ENCODE results near the gene CD151. TPM values are rescaled to one million over a fixed set of nuclear protein-coding genes. Genes with fewer than 3 reads are reported as not detected.

The CD151 gene
- polyA plus RNA-seq, 1 experiment: 2,262 TPM

DNA sequence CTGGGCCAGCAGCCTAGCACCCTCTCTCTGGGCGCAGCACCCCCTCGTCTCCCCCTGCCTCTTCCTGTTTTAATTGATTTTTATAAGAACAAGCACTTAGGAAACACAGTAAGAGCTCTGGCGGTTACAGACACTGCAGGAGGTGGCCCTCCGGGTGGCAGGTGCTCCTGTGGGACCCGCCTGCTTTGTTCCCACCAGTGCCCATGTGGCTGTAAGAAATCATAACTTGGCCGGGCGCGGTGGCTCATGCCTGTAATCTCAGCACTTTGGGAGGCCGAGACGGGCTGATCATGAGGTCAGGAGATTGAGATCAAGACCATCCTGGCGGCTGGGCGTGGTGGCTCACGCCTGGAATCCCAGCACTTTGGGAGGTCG is 28.3 kb downstream of the CD151 start:
- no peaks in the 10 kb centered on the region for H3K27me3 ChIP-seq (ENCODE audit: control insufficient read depth, insufficient read depth, low read length)
- H3K36me3 ChIP-seq (ENCODE audit: control insufficient read depth, insufficient read depth, low read length): peaks cover 18% of the 10 kb centered on the region
- H3K4me3 ChIP-seq (ENCODE audit: low read depth, low read length): no peak overlapping the region
- POLR2A ChIA-PET: no interaction called here
- TF ChIP-seq, protein P1, sequence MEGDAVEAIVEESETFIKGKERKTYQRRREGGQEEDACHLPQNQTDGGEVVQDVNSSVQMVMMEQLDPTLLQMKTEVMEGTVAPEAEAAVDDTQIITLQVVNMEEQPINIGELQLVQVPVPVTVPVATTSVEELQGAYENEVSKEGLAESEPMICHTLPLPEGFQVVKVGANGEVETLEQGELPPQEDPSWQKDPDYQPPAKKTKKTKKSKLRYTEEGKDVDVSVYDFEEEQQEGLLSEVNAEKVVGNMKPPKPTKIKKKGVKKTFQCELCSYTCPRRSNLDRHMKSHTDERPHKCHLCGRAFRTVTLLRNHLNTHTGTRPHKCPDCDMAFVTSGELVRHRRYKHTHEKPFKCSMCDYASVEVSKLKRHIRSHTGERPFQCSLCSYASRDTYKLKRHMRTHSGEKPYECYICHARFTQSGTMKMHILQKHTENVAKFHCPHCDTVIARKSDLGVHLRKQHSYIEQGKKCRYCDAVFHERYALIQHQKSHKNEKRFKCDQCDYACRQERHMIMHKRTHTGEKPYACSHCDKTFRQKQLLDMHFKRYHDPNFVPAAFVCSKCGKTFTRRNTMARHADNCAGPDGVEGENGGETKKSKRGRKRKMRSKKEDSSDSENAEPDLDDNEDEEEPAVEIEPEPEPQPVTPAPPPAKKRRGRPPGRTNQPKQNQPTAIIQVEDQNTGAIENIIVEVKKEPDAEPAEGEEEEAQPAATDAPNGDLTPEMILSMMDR (IDR thresholded peaks at IDR 0.05; ENCODE audit: insufficient read depth, low read depth, low read length): no peak
- CTCF ChIA-PET: interaction anchor here (1.5 kb wide), 1 partner anchor 17 kb away, joined by 4 read pairs; no protein-coding TSS in a partner anchor
- DNase-seq (ENCODE audit: low read depth): no peak

DNA sequence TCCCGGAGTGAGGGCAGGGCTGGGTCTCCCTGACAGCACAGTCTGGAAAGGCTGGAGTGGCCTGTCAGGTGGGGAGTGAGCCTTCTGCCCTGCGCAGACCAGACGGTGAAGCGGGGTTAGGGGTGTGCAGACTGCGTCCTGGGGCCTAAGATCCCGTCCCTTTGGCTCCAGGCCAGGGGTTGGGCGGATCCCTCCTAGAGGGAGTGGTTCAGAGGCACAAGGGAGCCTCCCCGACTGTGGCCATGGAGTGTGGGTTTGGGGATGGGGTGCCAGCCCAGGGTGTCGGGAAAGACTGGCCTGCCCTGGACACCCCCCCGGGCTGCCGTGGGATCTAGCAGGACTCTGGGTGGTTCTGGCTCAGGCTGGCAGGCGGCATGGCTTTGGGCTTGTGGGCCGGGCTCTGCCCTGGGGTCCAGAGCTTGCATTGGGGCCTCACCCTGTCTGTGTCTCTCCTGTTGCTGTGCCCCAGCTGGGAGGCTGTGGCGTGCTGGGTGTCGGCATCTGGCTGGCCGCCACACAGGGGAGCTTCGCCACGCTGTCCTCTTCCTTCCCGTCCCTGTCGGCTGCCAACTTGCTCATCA is 29.4 kb downstream of the CD151 start:
- POLR2A ChIA-PET: no interaction called here
- Histone ChIP-seq H3K36me3 (ENCODE audit: control insufficient read depth, insufficient read depth, low read length) (peaks cover 20% of the 10 kb centered on the region), H3K27me3 (ENCODE audit: control insufficient read depth, insufficient read depth, low read length) (no peaks in the 10 kb centered on the region), H3K4me3 (ENCODE audit: low read depth, low read length) (no peak overlapping the region)
- CTCF ChIA-PET: no interaction called here
- no peak for DNase-seq (ENCODE audit: low read depth)
- TF ChIP-seq, protein P1 (IDR thresholded peaks at IDR 0.05; ENCODE audit: insufficient read depth, low read depth, low read length): no peak

DNA sequence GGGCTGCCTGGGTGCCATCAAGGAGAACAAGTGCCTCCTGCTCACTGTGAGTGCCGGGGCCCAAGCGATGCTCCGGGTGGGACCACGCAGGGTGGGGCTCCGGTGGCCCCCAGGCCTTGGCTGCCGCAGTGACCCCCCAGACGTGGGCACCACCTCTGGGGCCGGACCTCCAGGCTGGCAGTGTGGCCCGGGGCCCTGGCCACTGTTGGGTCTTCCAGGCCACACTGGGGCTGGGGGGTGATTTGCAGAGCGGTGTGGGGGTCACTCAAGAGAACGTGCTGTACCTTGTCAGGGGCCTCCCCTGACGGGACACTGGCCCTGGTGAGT is 29.9 kb downstream of the CD151 start:
- Histone ChIP-seq H3K4me3 (ENCODE audit: low read depth, low read length) (no peak overlapping the region), H3K27me3 (ENCODE audit: control insufficient read depth, insufficient read depth, low read length) (no peaks in the 10 kb centered on the region), H3K36me3 (ENCODE audit: control insufficient read depth, insufficient read depth, low read length) (peaks cover 20% of the 10 kb centered on the region)
- ChIA-PET CTCF (no interaction called here), POLR2A (no interaction called here)
- no peak for DNase-seq (ENCODE audit: low read depth)
- TF ChIP-seq, protein P1 (IDR thresholded peaks at IDR 0.05; ENCODE audit: insufficient read depth, low read depth, low read length): no peak

DNA sequence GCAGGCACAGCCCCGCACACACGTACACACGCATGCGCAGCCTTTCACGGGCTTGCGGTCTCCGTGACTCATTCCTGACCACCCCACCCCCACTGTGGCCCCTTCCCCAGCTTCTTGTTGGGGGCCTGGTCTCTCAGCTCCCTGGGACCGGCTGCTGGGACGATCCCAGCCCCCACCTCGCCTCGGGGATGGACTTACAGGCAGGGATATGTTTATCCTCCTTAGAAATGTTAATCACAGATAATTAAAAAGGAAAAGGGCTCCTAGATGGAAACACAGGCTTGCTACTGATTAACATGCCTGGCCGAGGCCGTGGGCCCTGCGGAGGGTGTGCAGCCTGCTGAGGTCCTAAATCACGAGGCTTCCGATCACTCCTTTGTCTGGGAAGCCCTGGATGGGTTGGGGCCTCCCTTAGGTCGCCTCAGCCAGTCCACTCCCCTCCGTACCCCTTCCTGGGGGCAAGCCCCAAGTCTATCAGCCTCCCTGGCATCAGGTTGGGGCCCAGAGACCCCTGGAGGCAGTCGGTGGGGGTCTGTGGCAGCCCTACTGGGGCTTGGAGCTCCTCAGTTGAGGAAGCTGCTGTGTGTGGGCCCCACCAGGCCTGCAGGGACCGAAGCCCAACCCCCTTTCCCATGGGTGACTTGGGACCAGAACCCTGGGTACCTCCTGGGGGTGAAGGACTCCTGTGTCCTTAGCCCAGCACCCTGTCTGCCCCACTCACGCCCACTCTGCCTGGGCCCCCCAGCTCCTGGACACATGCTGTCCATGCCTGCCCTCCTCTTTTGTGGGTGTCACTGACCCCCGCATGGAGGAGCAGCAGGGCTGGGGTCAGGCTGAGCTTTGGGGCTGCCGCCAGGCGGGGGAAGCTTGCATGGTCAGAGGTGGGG is 30.5 kb downstream of the CD151 start:
- TF ChIP-seq, protein P1 (IDR thresholded peaks at IDR 0.05; ENCODE audit: insufficient read depth, low read depth, low read length): no peak
- Histone ChIP-seq H3K4me3 (ENCODE audit: low read depth, low read length) (no peak overlapping the region), H3K36me3 (ENCODE audit: control insufficient read depth, insufficient read depth, low read length) (peaks cover 20% of the 10 kb centered on the region), H3K27me3 (ENCODE audit: control insufficient read depth, insufficient read depth, low read length) (no peaks in the 10 kb centered on the region)
- ChIA-PET POLR2A (no interaction called here), CTCF (no interaction called here)
- no peak for DNase-seq (ENCODE audit: low read depth)

DNA sequence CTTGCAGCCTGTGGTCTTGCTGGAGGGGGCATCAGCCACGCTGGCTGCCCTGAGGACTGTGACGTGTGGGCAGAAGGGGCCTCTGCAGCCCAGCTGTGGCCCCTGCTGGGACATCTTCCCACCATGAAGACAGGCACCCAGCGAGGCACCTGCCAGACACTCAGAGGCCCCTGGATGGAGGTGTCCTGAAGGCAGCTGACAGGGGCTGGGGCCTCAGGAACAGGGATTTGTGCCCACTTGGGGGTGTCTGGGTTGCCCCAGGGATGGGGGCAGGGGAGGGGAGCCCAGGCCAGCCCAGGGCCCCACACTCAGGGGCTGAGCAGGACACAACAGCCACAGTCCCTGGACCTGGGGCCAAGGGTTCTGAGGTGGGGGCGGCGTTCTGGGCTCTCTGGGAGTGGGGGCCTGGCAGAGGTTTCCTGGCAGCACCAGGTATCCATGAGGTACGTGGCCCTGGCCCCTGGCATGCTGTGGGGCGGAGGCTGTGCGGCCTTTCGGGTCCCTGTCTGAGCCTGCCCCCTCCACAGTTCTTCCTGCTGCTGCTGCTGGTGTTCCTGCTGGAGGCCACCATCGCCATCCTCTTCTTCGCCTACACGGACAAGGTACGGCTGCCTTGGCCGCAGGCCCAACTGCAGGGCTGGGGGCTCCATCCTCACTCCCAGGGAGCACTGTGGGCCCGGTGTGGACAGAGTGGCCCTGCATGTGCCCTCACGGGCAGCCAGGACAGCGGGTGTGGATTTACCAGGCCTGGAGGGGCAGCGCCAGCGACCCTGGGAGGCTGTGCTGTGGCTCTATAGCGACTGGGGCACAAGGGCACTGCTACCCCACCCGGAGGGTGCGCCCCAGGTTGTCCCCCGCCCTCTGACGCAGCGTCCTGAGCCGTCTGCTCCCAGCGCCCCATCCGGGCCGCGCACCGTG is 31.4 kb downstream of the CD151 start:
- DNase-seq (ENCODE audit: low read depth): no peak
- Histone ChIP-seq H3K4me3 (ENCODE audit: low read depth, low read length) (no peak overlapping the region), H3K27me3 (ENCODE audit: control insufficient read depth, insufficient read depth, low read length) (no peaks in the 10 kb centered on the region), H3K36me3 (ENCODE audit: control insufficient read depth, insufficient read depth, low read length) (peaks cover 27% of the 10 kb centered on the region)
- ChIA-PET POLR2A (no interaction called here), CTCF (no interaction called here)
- TF ChIP-seq, protein P1 (IDR thresholded peaks at IDR 0.05; ENCODE audit: insufficient read depth, low read depth, low read length): no peak

All from BJ (cell line).